HUDEP-2 (cell line): ENCODE measurements around the gene ZFC3H1.
A peak's percentile ranks its signal among the peaks of the same experiment; 100 is the strongest.
"Not testable (repeated sequence)": the region's sequence is repeated elsewhere in the genome, so short reads cannot be mapped to it uniquely, and the experiment has no call there.

Experiments used
- DNase-seq, 76 experiments: peaks; one replicate each; lab custom pipeline; 2025; ENCODE audit not compliant: unreplicated experiment in 76 of 76; lab: John Stamatoyannopoulos, UW

ZFC3H1 gene

GRCh38 chr12:71587012-71587411 is 76.6 kb downstream of the ZFC3H1 start:
- no peak for DNase-seq

GRCh38 chr12:71585218-71585617 is 78.4 kb downstream of the ZFC3H1 start:
- no peak for DNase-seq

GRCh38 chr12:71584356-71584755 is 79.3 kb downstream of the ZFC3H1 start:
- DNase-seq, result no peak

GRCh38 chr12:71582925-71583324 is 80.7 kb downstream of the ZFC3H1 start:
- DNase-seq, result no peak

- DNase-seq, result no peak
These were observed 82.4 kb downstream of the ZFC3H1 start for GRCh38 chr12:71581206-71581605.

- no peak for DNase-seq
These were observed 84.9 kb downstream of the ZFC3H1 start for GRCh38 chr12:71578694-71579258.

GRCh38 chr12:71576496-71576895 is 87.2 kb downstream of the ZFC3H1 start:
- DNase-seq, result no peak

GRCh38 chr12:71569885-71570284 is 93.8 kb downstream of the ZFC3H1 start:
- DNase-seq, result not testable (repeated sequence)

- DNase-seq, result peak in 10 of 76 experiments; percentile 4 to 23 (median 12)
These were observed 96.1 kb downstream of the ZFC3H1 start for GRCh38 chr12:71567537-71567936.

- DNase-seq, result no peak
These were observed 97.0 kb downstream of the ZFC3H1 start for GRCh38 chr12:71566655-71567054.

- DNase-seq, result no peak
These were observed 98.1 kb downstream of the ZFC3H1 start for GRCh38 chr12:71565535-71565934.

GRCh38 chr12:71562676-71563595 is 100.7 kb downstream of the ZFC3H1 start:
- DNase-seq, result peak in 1 of 76 experiments; percentile 6
